Nephron progenitor cell (in vitro differentiated cells): ENCODE data around the gene EIF3K.

Source experiments
- DNase-seq: peaks from one replicate; pipeline ENCODE4 v3.0.0; 2021
- H3K27ac Mint-ChIP-seq: 2 replicates; pipeline ENCODE4 v1.8.0; 2021; ENCODE audit warnings: mild to moderate bottlenecking, moderate library complexity, mixed read lengths
- H3K27me3 Mint-ChIP-seq: 2 replicates; pipeline ENCODE4 v1.8.0; 2021; ENCODE audit warnings: mild to moderate bottlenecking, low read depth, mixed read lengths; ENCODE audit not compliant: poor library complexity
- H3K36me3 Mint-ChIP-seq: 2 replicates; pipeline ENCODE4 v1.8.0; 2021; ENCODE audit warnings: low read depth, mixed read lengths
- H3K4me1 Mint-ChIP-seq: 2 replicates; pipeline ENCODE4 v1.8.0; 2021; ENCODE audit warnings: mixed read lengths
- H3K4me3 Mint-ChIP-seq: 2 replicates; pipeline ENCODE4 v1.8.0; 2021; ENCODE audit warnings: mild to moderate bottlenecking, moderate library complexity, mixed read lengths
- H3K9me3 Mint-ChIP-seq: 2 replicates; pipeline ENCODE4 v1.8.0; 2021; ENCODE audit warnings: mild to moderate bottlenecking, moderate library complexity, mixed read lengths
- TF ChIP-seq, protein P1 (sequence below): fragments of 200-600 bp; sonication (generic); IDR thresholded peaks from 2 replicates; pipeline ENCODE4 v1.5.0; 2021; ENCODE audit warnings: antibody characterized with exemption

EIF3K gene

DNA sequence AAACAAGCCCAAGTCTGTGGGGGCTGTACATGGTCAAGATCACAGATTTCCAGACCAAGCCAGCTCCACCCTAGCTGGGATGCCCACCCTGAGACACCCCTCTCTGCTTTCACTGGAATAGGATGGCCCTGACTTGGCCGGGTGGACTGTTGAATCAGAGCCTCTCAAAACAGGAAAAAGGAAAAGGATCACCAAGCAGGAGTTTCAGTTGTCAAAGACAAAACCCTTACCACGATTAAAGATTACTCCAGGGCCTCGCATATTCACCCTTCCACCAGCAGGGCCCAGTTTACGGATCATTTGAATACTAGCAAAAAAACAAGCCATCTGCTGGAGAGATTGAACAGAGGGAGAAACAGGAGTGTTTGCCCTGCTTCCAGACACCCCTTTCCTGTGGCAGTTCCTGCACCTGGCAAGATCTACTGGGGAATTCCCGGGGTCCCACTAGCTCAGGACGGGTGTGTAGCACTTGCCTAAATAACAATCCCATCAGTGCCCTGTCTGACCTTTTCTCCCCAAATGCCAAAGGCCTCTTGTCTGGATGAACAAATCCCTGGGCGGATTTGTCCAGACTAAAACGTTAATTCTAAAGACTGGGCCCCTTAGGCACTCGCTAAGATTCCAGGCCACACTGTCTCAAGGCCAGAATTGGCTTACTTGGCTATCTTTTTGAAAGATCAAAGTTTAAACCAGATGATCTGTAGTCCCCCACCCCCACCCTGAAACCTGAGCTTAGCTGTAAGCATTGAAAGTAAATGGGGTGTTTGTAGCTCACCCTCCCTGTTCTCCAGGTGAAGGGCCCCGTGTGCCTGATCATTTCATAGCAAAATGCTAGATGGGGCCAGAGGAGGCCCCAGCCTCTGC, 66.9 kb downstream of the EIF3K start:
- peaks cover 86% of the 10 kb centered on the region for H3K4me1 Mint-ChIP-seq

DNA sequence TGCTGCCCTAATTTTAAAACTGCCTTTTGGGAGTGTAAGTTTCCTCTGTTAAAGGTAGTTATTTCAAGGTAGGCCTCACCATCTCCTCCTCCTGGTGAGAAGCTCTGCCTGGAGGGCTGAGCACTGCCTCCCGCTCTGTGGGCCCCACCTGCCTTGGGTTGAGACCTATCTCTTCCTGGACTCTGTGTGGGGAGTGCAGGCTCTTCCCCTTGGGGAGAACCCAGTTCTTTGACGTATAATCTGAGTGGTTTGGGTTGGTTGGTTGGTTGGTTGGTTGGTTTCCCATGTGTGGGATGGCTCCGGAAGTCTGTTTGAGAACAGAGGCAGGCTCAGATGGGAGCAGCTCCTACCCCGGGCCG, 67.5 kb downstream of the EIF3K start:
- Mint-ChIP-seq H3K36me3 (peaks cover 45% of the 10 kb centered on the region), H3K27ac (peak overlapping the region; percentile 99), H3K27me3 (no peaks in the 10 kb centered on the region), H3K4me3 (peak overlapping the region; percentile 25), H3K4me1 (peaks cover 85% of the 10 kb centered on the region), H3K9me3 (peaks cover 8% of the 10 kb centered on the region)
- TF ChIP-seq, protein P1, sequence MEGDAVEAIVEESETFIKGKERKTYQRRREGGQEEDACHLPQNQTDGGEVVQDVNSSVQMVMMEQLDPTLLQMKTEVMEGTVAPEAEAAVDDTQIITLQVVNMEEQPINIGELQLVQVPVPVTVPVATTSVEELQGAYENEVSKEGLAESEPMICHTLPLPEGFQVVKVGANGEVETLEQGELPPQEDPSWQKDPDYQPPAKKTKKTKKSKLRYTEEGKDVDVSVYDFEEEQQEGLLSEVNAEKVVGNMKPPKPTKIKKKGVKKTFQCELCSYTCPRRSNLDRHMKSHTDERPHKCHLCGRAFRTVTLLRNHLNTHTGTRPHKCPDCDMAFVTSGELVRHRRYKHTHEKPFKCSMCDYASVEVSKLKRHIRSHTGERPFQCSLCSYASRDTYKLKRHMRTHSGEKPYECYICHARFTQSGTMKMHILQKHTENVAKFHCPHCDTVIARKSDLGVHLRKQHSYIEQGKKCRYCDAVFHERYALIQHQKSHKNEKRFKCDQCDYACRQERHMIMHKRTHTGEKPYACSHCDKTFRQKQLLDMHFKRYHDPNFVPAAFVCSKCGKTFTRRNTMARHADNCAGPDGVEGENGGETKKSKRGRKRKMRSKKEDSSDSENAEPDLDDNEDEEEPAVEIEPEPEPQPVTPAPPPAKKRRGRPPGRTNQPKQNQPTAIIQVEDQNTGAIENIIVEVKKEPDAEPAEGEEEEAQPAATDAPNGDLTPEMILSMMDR = no peak
- DNase-seq = no peak

More for the DNA sequence above, 66.9 kb downstream of the EIF3K start:
- peaks cover 8% of the 10 kb centered on the region for H3K9me3 Mint-ChIP-seq
- H3K27me3 Mint-ChIP-seq = no peaks in the 10 kb centered on the region
- H3K36me3 Mint-ChIP-seq = peaks cover 49% of the 10 kb centered on the region
- DNase-seq = no peak
- H3K27ac Mint-ChIP-seq = peak overlapping the region; percentile 99
- TF ChIP-seq, protein P1 = peak; percentile 30
- peak overlapping the region; percentile 54 for H3K4me3 Mint-ChIP-seq
